OCI-LY3 (cell line): ENCODE measurements around the gene GOSR1.
A peak's percentile ranks its signal among the peaks of the same experiment; 100 is the strongest.
"Not testable (repeated sequence)": the region's sequence is repeated elsewhere in the genome, so short reads cannot be mapped to it uniquely, and the experiment has no call there.

Experiments used
- H2AFZ ChIP-seq: fragments of 200-600, 300-600 bp; shearing (Covaris generic); 2 replicates; pipeline ENCODE4 v1.6.0; 2014; ENCODE audit warnings: antibody characterized with exemption, low read depth, low read length
- H3K27ac ChIP-seq: fragments of 200-600, 300-600 bp; sonication (generic); 2 replicates; pipeline ENCODE4 v1.5.1; 2014; ENCODE audit warnings: mild to moderate bottlenecking, low read length, moderate library complexity, mixed read lengths
- H3K27me3 ChIP-seq: fragments of 200-600, 300-600 bp; sonication (generic); 2 replicates; pipeline ENCODE4 v1.6.1; 2014; ENCODE audit warnings: low read depth, low read length, mixed read lengths
- H3K36me3 ChIP-seq: fragments of 200-600, 300-600 bp; sonication (generic); replicated peaks from 2 replicates; pipeline ENCODE3; 2014; ENCODE audit warnings: low read depth, low read length, mixed read lengths
- H3K4me1 ChIP-seq: fragments of 300-600, 200-600 bp; sonication (generic); 2 replicates; pipeline ENCODE4 v1.6.1; 2014; ENCODE audit warnings: low read length, mixed read lengths
- H3K4me2 ChIP-seq: fragments of 200-600, 300-600 bp; sonication (generic); 2 replicates; pipeline ENCODE4 v1.6.1; 2014; ENCODE audit warnings: low read length, mixed read lengths
- H3K4me3 ChIP-seq: fragments of 300-600, 200-600 bp; sonication (generic); 2 replicates; pipeline ENCODE4 v1.5.1; 2014; ENCODE audit warnings: antibody characterized with exemption, mild to moderate bottlenecking, low read length, moderate library complexity
- H3K79me2 ChIP-seq: fragments of 300-600, 200-600 bp; shearing (Covaris generic); 2 replicates; pipeline ENCODE4 v1.6.1; 2014; ENCODE audit warnings: mild to moderate bottlenecking, low read length, mixed read lengths
- H3K9ac ChIP-seq: fragments of 300-600, 200-600 bp; shearing (Covaris generic); 2 replicates; pipeline ENCODE4 v1.6.0; 2014; ENCODE audit warnings: mild to moderate bottlenecking, low read length, moderate library complexity
- H3K9me3 ChIP-seq: fragments of 200-600, 300-600 bp; shearing (Covaris generic); 2 replicates; pipeline ENCODE4 v1.6.1; 2014; ENCODE audit warnings: low read length, mixed read lengths; ENCODE audit not compliant: insufficient read depth
- H4K20me1 ChIP-seq: fragments of 200-600, 300-600 bp; sonication (generic); 2 replicates; pipeline ENCODE4 v1.6.1; 2016; ENCODE audit warnings: low read length, mixed read lengths; ENCODE audit not compliant: insufficient read depth
- CTCF ChIP-seq: fragments of 200-600, 300-600 bp; sonication (generic); IDR thresholded peaks from 2 replicates; pipeline ENCODE4 v1.5.1; 2014; ENCODE audit warnings: antibody characterized with exemption, low read length, low read depth
- EZH2phosphoT487 ChIP-seq: fragments of 200-600 bp; shearing (Covaris generic); IDR thresholded peaks from 2 replicates; pipeline ENCODE4 v1.6.1; 2018; ENCODE audit warnings: antibody characterized with exemption, mixed run types, low read depth

The GOSR1 gene

GRCh38 chr17:30568117-30568430 lies 90.9 kb downstream of the GOSR1 start:
- TF ChIP-seq EZH2phosphoT487 (no peak), CTCF (no peak)
- no peak overlapping the region for H2AFZ ChIP-seq
- H3K36me3 ChIP-seq, result no peaks in the 10 kb centered on the region
- no peak overlapping the region for H3K9ac ChIP-seq
- no peaks in the 10 kb centered on the region for H3K9me3 ChIP-seq
- H3K27ac ChIP-seq, result no peak overlapping the region
- H3K4me3 ChIP-seq, result no peak overlapping the region
- no peaks in the 10 kb centered on the region for H3K27me3 ChIP-seq
- H4K20me1 ChIP-seq, result no peaks in the 10 kb centered on the region
- H3K4me2 ChIP-seq, result 0 out of 2 replicates have a peak overlapping the region, but pooled peaks have one; percentile 7
- H3K79me2 ChIP-seq, result no peaks in the 10 kb centered on the region
- H3K4me1 ChIP-seq, result no peaks in the 10 kb centered on the region

GRCh38 chr17:30569531-30570175 lies 92.4 kb downstream of the GOSR1 start:
- not testable (repeated sequence) for H2AFZ ChIP-seq, H4K20me1 ChIP-seq, H3K4me2 ChIP-seq, H3K27ac ChIP-seq, H3K79me2 ChIP-seq, H3K4me1 ChIP-seq, H3K27me3 ChIP-seq, H3K4me3 ChIP-seq, H3K36me3 ChIP-seq, H3K9ac ChIP-seq, H3K9me3 ChIP-seq

- H2AFZ ChIP-seq, result no peak overlapping the region
- no peak overlapping the region for H3K4me3 ChIP-seq
- H3K4me2 ChIP-seq, result no peak overlapping the region
- no peak overlapping the region for H3K9ac ChIP-seq
- H3K9me3 ChIP-seq, result no peaks in the 10 kb centered on the region
- H3K4me1 ChIP-seq, result no peaks in the 10 kb centered on the region
- no peaks in the 10 kb centered on the region for H3K27me3 ChIP-seq
- no peak for TF ChIP-seq EZH2phosphoT487
- no peak for TF ChIP-seq CTCF
- H3K36me3 ChIP-seq, result no peaks in the 10 kb centered on the region
- no peaks in the 10 kb centered on the region for H4K20me1 ChIP-seq
- H3K79me2 ChIP-seq, result no peaks in the 10 kb centered on the region
- H3K27ac ChIP-seq, result no peak overlapping the region
These were observed 93.0 kb downstream of the GOSR1 start for GRCh38 chr17:30570191-30570590.

- Histone ChIP-seq H3K79me2 (no peaks in the 10 kb centered on the region), H3K4me2 (no peak overlapping the region), H3K27me3 (no peaks in the 10 kb centered on the region), H3K9ac (no peak overlapping the region), H3K4me3 (no peak overlapping the region), H4K20me1 (no peaks in the 10 kb centered on the region), H3K36me3 (no peaks in the 10 kb centered on the region), H3K27ac (no peak overlapping the region), H3K9me3 (no peaks in the 10 kb centered on the region), H2AFZ (no peak overlapping the region), H3K4me1 (no peaks in the 10 kb centered on the region)
- no peak for TF ChIP-seq EZH2phosphoT487
- TF ChIP-seq CTCF, result no peak
These were observed 93.5 kb downstream of the GOSR1 start for GRCh38 chr17:30570596-30571265.

- not testable (repeated sequence) for H3K4me1 ChIP-seq, H3K27ac ChIP-seq, H3K4me2 ChIP-seq, H2AFZ ChIP-seq, H3K79me2 ChIP-seq, H3K9me3 ChIP-seq, H3K27me3 ChIP-seq, H3K36me3 ChIP-seq, H3K4me3 ChIP-seq, H3K9ac ChIP-seq, H4K20me1 ChIP-seq
These were observed 94.2 kb downstream of the GOSR1 start for GRCh38 chr17:30571404-30571803.
